Colon (tissue), 2 donors: Measurements from ENCODE around the gene GRM7.
"Not testable (repeated sequence)": the region's sequence is repeated elsewhere in the genome, so short reads cannot be mapped to it uniquely, and the experiment has no call there.

Experiments used
- FAIRE-seq: peaks from 2 replicates; lab custom pipeline; 2012; peaks lifted over from hg19 to GRCh38; lab: Jason Lieb, UNC
- donor health status: control.
- donor health status: control.

GRM7 gene

DNA sequence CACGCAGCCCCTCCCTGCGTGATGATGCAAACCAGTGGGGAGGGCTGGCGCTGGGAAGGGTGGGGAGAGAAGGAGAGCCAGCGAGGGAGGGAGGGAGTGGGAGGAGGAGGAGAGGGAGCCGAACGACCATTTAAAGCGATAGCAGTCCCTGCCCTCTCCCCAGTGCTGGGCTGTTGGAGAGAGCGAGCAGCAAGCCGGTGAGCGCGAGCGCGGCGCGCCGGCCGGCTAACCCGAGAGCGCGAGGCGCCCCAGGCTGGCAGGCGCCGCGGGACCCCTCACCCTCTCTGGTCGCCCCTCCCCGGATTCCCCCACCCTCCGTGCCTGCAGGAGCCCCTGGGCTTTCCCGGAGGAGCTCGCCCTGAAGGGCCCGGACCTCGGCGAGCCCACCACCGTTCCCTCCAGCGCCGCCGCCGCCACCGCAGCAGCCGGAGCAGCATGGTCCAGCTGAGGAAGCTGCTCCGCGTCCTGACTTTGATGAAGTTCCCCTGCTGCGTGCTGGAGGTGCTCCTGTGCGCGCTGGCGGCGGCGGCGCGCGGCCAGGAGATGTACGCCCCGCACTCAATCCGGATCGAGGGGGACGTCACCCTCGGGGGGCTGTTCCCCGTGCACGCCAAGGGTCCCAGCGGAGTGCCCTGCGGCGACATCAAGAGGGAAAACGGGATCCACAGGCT is at the start of gene GRM7:
Gene GRM7 (plus strand): TSS at position 162 of the 671 bp plus-strand sequence.
- FAIRE-seq = no peak

DNA sequence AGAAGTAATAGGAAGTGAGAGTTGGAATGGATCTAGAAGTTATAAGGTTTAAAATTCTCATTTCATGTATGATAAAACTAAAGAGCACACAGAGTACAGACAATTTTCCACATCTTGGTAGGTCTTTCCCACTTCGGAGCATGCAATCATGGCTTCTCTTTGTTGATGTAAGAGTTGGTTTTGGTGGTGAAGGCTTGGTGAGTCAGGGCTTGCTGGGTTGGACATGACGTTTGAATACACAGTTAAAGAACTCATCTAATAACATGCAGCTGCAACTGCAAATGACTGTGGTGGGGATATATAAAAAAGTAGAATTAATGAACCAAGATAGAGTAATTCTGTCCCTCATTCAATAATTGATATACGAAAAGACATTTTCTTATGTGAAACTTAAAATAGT is 39.5 kb upstream of the GRM7 start:
- no peak for FAIRE-seq

DNA sequence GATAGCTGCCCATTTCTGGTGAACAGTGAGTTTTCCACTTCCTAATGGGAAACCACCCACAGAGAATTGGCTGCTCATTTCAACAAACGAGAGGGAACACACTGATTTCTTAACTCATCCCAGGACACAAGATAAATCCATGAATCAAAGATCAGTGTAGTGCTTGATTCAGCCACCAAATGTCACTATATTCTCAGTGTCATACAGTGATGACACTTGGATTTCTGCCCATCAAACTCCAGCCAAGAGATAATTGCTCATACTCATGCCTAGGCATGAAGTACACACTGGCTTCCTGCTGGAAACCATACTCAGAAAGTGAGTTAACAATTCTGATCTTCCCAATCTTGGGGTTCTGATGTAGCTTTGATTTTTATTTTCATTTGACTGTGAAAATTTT is 35.4 kb upstream of the GRM7 start:
- no peak for FAIRE-seq

- no peak for FAIRE-seq
Observed at GRCh38 chr3:6827453-6827852, 33.5 kb upstream of the GRM7 start.

DNA sequence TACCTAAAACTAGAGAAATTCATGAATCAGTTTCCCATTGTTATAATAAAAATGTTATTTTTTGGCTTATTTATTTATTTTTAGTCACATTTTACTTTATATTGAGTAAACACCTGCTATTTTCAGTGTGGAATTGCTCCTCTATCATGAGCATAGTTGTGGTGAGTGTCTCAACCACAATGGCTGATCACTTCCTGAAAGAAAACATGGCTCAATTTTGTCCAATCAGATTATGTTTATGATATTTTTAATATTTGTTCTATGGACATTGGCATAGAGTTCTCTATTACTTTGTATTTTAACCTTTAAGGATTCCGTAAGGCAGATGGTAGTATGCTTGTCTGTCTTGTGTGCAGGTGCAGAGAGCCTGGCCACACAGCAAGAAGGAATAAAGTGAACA is 16.2 kb upstream of the GRM7 start:
- FAIRE-seq = no peak

DNA sequence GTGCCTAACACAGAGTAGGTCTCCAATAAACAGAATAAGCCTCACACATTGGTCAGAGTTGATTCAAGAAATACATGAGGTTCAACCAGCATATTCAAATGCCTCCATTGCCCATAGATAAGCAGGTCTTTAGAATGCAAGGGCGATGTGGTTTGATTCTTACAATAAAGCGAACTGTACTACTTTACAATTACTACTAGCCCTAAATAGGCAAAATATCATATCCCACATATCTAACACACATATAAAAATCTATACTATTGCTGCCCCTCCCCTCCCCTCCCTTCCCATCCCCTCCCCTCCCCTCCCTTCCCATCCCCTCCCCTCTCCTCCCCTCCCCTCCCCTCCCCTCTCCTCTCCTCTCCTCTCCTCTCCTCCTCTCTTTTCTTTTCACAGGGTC is 6.7 kb upstream of the GRM7 start:
- no peak for FAIRE-seq

- no peak for FAIRE-seq
Observed at GRCh38 chr3:6857510-6857909, 3.4 kb upstream of the GRM7 start.

- no peak for FAIRE-seq
Observed at GRCh38 chr3:6860149-6860953, 564 bp upstream of the GRM7 start.

GRCh38 chr3:6861625-6862000 is 698 bp downstream of the GRM7 start:
- no peak for FAIRE-seq

GRCh38 chr3:6862041-6862879 is 1.3 kb downstream of the GRM7 start:
- FAIRE-seq = no peak

DNA sequence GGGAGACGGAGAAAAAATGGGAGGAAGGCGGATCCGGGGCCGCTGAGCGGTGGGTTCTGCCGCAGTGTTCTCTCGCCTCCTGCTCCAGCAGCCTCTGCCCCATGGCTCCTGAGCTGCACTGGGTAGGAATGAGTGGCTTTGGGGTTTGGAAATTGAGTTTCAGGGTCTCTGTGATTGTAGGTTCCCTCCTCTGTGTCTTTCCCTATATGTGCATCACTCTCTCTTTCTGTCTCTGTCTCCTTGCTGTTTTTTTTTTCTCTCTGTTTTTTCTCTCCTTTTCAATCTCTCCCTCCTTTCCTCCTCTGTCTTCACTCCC is 1.9 kb downstream of the GRM7 start:
- FAIRE-seq = no peak

- no peak for FAIRE-seq
Observed at GRCh38 chr3:6867269-6867668, 6.4 kb downstream of the GRM7 start.

DNA sequence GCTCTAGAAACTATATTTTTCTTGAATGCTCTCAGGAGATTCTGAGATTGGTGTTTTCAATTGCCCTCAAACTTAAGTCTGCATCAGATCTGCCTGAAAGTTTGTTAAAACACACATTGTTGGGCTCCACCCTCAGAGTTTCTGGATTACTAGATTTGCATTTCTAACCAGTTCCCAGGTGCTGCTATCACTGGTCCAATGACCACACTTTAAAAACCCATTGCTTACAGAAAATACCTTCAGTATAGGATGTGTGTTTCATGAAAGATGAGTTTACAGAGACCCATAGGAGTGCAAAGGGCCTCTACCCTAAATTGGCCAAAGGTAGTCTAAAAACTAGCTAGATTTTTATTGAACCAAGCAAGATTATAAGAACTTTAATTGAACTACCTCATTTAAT is 17.8 kb downstream of the GRM7 start:
- FAIRE-seq = no peak

GRCh38 chr3:6912240-6912639 is 51.3 kb downstream of the GRM7 start:
- FAIRE-seq = no peak

- FAIRE-seq = no peak
Observed at GRCh38 chr3:6915898-6916297, 55.0 kb downstream of the GRM7 start.

- no peak for FAIRE-seq
Observed at GRCh38 chr3:6921066-6921465, 60.2 kb downstream of the GRM7 start.

- no peak for FAIRE-seq
Observed at GRCh38 chr3:6921876-6922275, 61.0 kb downstream of the GRM7 start.

DNA sequence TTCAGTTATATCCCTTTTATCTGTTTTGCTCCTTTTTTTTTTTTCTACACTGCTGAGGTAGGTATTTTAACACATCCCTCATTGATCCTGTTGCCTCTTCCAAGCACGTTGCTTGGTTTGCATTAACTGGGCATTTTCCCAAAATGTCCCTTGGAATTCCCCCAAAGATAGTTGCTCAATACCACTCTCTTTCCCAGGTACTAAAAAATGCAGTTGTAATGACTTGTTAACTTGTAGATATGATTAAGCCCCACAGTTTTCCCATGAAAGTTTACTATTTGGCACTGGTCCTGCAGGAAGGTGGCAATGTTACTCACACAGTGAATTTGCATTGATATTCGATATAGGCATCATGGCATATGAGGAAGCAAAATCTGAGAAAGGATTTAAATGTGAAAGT is 67.1 kb downstream of the GRM7 start:
- no peak for FAIRE-seq

DNA sequence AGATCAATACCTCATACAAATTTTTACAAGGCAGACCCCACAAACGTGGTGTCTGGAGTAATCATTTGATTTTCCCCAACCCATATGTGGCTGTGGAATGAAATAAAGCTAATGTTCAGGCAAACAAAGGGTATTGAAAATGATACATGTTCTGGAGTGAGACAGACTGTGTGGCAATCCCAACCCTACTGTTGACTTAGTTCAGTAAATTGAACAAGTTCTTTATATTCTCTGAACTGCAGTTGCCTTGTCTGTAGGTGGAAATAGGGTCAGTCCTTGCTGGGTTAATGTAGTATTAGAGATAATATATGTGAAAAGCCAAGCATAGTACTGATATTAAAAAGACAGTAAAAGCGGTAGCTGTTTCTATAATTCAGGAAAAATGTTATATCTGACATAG is 69.0 kb downstream of the GRM7 start:
- no peak for FAIRE-seq

GRCh38 chr3:6935418-6935817 is 74.5 kb downstream of the GRM7 start:
- FAIRE-seq = not testable (repeated sequence)

DNA sequence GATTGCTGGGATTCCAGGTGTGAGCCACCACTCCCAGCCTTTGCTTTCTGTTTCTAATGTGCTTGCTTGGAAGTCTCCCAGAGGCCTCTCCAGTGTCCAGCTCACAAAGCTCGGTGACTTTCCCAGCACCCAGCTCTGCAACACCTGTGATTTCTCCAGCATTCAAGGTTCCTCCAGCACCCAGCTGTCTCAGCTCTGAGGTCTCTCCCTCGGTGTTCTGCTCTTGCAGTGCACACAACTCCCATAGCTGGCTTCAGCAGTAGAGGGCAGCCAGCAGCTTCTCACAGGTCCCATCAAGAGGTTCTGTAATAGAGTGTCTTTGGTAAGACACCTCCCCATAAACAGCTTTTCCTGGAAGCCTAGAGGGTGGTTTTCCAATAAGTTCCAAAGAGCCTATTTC is 75.1 kb downstream of the GRM7 start:
- FAIRE-seq = no peak

GRCh38 chr3:6962801-6963200 is 101.9 kb downstream of the GRM7 start:
- no peak for FAIRE-seq

GRCh38 chr3:6965881-6966280 is 105.0 kb downstream of the GRM7 start:
- FAIRE-seq = no peak
